DMS153 treated with DMSO at 0.1 percent for 48 hours (cell line): ENCODE results near the gene DACT3.

Experiments used
- DNase-seq: peaks from one replicate; lab custom pipeline; 2025; ENCODE audit not compliant: unreplicated experiment; lab: John Stamatoyannopoulos, UW

The DACT3 gene

GRCh38 chr19:46600384-46601317 lies 60.3 kb downstream of the DACT3 start:
- peak; percentile 98 for DNase-seq

GRCh38 chr19:46599716-46600373 lies 61.1 kb downstream of the DACT3 start:
- no peak for DNase-seq

- DNase-seq: no peak
These were observed 62.5 kb downstream of the DACT3 start for GRCh38 chr19:46598372-46598917.
